HG02970 (cell line): ENCODE measurements around the gene SLC12A7.

Source experiments
- ATAC-seq: cut with Tn5 transposase; IDR thresholded peaks from one replicate; pipeline ENCODE4 v1.9.1; 2021; ENCODE audit warnings: mild to moderate bottlenecking, moderate library complexity, moderate number of reproducible peaks; ENCODE audit not compliant: unreplicated experiment, low FRiP score

Gene SLC12A7

GRCh38 chr5:1041225-1042143 is 70.4 kb downstream of the SLC12A7 start:
- ATAC-seq = no peak

DNA sequence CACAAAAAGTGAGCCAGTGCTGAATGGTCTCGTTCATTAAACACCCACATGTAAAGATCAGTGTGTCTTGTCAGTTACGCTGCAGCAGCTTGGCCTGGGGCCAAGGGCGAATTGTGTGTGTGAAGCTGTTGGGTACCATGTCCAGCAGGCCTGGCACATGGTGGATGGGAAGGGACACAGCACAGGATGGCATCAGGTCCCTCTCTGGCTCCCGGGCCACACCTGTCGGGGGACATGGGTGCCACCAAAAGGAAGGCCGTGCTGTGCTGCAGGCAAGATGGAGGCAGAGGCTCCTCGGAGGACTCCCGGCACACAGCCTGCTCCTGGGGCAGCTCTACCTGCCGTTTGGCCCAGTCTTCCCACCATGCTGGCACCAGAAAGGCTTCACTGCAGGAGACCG is 71.3 kb downstream of the SLC12A7 start:
- no peak for ATAC-seq

DNA sequence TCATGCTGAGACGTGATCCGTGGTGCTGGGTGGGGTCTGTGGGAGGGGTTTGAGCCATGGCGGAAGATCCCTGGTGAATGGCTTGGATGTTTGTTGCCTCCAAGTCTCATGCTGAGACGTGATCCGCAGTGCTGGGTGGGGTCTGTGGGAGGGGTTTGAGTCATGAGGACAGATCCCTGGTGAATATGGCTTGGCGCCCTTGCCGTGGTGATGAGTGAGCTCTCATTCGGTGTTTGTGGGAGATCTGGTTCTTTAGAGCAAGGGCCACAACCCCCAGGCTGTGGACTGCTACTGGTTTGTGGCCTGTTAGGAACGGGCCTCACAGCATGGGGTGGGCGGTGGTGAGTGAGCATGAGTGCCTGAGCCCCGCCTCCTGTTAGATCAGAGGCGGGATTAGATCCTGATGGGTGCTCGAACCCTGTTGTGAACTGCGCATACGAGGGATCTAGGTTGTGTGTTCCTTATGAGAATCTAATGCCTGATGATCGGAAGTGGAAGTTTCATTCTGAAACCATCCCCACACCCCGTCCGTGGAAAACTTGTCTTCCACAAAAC is 72.1 kb downstream of the SLC12A7 start:
- no peak for ATAC-seq

DNA sequence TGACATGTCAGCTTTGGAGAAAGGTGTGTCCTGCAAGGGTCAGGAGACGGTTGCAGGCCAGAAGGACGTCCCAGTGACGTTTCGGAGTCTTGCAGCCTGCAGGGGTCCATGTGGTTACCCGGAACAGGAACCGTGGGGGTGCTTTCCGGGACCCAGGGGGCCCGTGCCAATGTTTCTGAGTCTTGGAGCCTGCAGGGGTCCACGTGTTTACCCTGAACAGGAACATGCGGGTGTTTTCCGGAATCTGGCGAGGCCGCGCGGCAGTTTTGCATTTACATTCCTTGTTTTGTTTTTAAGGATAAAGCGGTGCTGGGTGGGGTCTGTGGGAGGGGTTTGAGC is 72.7 kb downstream of the SLC12A7 start:
- ATAC-seq = no peak

DNA sequence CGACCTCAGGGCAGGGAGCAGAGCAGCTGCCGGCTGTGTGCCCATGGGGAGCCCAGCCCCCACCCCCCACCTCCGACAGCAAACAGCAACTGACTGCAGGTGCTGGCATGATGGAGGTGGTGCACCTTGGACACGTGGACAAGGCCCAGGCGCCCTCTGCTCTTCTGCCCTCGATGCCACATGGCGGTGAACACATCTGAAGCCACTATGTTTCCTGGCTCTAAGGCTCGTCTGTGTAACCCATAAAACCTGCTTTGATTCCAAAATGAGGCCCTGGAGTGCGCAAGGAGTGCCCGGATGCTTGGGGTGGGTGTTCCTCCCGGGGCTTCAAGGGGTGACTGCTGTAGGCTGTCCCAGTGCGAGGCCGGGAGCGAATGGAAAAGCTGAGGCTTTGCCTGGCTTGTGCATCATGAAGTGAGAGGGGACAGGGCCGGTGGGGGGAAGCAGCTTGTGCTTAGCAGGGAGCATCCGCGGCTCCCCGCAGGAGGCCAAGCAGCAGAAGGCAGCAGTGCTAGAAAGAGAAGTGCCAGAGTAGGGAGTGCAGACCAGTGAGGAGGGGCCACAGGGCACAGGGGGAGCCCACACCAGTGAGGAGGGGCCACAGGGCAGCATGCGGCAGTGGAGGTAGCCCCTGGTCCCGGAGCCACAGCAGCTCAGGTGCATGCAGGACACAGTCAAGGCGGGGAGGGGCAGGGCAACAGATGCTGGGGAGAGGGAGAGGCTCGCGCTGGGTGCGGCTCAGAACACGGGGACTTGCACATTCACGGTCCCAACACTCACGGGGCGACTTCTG is 73.2 kb downstream of the SLC12A7 start:
- ATAC-seq = no peak

DNA sequence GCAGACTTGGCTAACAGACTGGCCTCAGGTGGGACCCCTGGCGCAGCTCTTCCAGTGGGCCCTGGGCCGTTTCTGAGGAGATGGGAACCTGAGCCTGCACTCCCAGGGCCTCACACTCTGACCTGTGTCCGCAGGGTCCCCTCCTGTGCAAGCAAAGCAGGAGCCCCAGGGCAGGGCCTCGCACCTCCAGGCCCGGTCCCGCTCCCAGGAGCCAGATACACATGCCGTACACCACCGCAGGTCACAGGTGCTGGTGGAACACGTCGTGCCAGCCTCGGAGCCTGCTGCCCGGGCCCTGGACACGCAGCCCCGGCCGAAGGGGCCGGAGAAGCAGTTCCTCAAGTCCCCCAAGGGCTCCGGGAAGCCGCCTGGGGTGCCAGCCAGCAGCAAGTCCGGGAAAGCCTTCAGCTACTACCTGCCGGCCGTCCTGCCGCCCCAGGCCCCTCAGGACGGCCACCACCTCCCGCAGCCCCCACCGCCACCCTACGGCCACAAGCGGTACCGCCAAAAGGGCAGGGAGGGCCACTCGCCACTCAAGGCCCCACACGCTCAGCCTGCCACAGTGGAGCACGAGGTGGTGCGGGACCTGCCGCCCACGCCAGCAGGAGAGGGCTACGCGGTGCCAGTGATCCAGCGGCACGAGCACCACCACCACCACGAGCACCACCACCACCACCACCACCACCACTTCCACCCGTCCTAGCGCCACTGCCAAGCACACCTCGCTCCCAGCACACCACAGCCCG is 74.0 kb downstream of the SLC12A7 start:
- no peak for ATAC-seq

GRCh38 chr5:1037123-1037670 is 74.7 kb downstream of the SLC12A7 start:
- ATAC-seq = no peak

GRCh38 chr5:1036504-1037122 is 75.2 kb downstream of the SLC12A7 start:
- no peak for ATAC-seq

GRCh38 chr5:1035421-1036405 is 76.2 kb downstream of the SLC12A7 start:
- no peak for ATAC-seq

DNA sequence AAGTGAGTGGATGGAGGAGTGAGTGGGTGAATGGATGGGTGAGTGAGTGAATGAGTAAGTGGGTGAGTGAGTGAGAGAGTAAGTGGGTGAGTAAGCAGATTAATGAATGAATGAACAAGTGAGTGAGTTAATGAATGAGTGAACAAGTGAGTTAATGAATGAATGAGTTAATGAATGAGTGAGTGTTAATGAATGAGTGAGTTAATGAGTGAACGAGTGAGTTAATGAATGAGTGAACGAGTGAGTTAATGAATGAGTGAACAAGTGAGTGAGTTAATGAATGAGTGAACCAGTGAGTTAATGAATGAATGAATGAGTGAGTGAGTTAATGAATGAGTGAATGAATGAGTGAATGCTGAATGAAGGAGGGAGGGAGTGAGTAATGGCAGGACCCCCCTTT is 76.9 kb downstream of the SLC12A7 start:
- ATAC-seq = no peak

DNA sequence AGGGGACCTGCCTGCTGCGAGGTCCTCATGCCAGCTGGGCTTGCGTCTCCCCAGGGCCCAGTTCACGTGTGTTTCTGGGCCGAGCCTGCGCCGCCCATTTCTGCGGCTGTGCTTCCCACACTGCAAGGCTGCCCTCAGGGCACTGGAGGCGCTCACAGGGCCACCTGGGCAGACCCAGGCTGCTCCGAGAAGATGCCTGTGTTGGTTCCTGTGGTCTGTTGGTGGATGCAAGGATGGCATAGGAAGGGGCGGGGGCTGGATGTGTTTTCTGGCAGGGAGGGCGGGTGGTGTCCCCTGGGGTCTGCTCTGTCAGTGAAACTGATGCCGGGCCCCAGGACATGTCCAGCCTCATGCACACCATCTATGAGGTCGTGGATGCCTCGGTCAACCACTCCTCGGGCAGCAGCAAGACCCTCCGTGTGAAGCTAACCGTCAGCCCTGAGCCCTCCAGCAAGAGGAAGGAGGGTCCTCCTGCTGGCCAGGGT is 77.4 kb downstream of the SLC12A7 start:
- no peak for ATAC-seq

DNA sequence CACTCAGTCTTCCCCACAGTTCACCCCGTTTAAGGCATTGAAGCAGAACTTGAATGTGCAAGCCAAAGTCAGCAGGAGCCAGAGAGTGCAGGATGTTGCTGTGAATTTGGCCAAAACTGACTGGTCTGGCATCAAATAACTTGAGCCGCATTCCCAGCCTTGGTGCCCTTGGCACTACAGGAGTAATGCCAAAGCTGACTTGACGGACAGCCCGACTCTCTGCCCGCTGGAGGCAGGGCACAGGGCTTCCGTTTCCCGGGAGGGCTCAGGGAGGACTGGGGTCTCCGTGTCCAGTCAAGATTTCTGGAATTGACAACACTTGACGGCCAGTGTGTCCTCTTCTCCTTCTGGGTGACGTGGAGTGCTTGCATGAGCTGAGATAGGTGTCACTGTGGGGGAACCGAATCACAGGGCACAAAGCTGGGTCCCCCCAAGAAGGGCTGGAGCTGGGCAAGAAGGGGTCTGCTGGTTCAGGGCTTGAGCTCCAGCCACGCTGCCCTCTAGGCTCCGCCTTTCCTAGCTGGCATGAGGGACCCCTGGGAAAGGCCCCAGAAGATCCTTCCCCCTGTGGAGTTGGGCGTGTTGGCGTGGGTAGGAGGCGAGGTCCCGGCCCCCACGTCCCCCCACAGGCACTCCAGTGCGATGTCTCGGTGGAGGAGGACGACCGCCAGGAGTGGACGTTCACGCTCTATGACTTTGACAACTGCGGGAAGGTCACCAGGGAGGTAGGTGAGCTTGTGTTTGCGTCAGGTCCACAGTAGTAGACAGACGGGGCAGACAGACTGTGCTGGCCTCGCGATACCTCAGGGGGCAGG is 78.0 kb downstream of the SLC12A7 start:
- no peak for ATAC-seq

DNA sequence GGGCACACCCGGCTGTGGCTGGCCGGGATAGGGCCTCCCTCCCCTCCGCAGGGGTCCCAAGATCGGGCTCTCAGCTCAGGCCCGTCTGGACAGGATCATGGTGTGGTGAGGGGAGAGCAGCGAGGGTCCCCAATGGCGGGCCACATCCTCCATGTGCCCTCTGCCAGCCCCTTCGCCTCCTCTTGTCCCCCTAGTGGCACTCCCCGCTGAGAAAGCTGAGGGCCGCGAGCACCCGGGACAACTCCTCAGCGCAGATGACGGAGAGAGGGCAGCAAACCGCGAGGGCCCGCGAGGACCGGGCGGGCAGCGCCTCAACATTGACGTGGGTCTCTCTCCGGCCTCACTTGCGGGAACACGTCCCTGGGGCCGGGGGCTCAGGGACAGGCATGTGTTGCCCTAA is 78.7 kb downstream of the SLC12A7 start:
- ATAC-seq = no peak

GRCh38 chr5:1032551-1033027 is 79.3 kb downstream of the SLC12A7 start:
- no peak for ATAC-seq

GRCh38 chr5:1032011-1032410 is 79.9 kb downstream of the SLC12A7 start:
- ATAC-seq = no peak

- ATAC-seq = no peak
Observed at GRCh38 chr5:1031306-1031959, 80.4 kb downstream of the SLC12A7 start.

DNA sequence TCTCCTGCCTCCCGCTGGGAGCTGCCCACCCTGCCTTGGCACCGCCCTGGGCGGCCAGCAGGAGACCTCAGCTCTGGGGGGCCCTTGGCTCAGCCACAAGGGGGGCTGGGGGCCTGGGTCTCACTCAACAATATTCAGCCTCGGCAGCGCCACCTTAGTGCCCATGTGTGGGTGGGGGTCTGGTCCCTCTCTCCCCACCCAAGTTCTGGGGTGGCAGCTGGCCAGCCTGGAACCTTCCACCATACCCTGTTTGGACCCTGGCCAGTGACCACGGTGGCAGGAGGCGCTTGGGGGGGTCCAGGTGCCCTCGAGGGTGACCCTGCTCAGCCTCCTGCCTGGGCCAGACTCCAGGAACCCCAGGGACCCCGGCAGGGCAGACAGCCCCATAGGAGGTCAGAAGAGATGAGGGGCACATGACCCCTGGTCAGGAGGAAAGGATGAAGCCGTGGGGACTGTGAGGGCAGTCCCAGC is 81.0 kb downstream of the SLC12A7 start:
- ATAC-seq = no peak
